ENCODE data around the gene SYNE1. TPM values are rescaled to one million over a fixed set of nuclear protein-coding genes. Genes with fewer than 3 reads are reported as not detected.

Gene SYNE1
- total RNA-seq, 4 donors from 2014 or later: 29.1 to 51.5 (median 45.6) TPM

- H3K27ac ChIP-seq: no peak overlapping the region
- no peak overlapping the region for H3K4me3 ChIP-seq
- H3K4me1 ChIP-seq: peaks cover 36% of the 10 kb centered on the region in 2 donors
- no peak for TF ChIP-seq POLR2A (IDR thresholded peaks at IDR 0.05)
- TF ChIP-seq CTCF (IDR thresholded peaks at IDR 0.05 in 4 of 5, conservative IDR thresholded peaks at IDR 0.05 in 1 of 5): no peak
- in situ Hi-C loops (cut with MboI; ENCODE audit: low sequenced_read_pairs in 4 of 4): loop anchor here (25.0 kb wide), 3 partner anchors 488 to 813 kb away; no protein-coding TSS in a partner anchor
- ATAC-seq (no peak), DNase-seq (no peak)
- intact Hi-C loops (cut with DNase I; ENCODE audit: low total_unique reads): no loop called here
- peaks cover 0 to 20% of the 10 kb centered on the region in 2 donors for H3K36me3 ChIP-seq
- H3K27me3 ChIP-seq: no peaks in the 10 kb centered on the region
- no peaks in the 10 kb centered on the region for H3K9me3 ChIP-seq
Measured at GRCh38 chr6:152250127-152250526, 387.0 kb downstream of the SYNE1 start.

GRCh38 chr6:152248980-152249379 is 388.2 kb downstream of the SYNE1 start:
- no peak for DNase-seq
- Histone ChIP-seq H3K9me3 (no peaks in the 10 kb centered on the region), H3K4me1 (peaks cover 37 to 38% of the 10 kb centered on the region in 2 donors), H3K4me3 (no peak overlapping the region), H3K27me3 (no peaks in the 10 kb centered on the region), H3K27ac (peak overlapping the region in 3 of 4 donors; percentile 13 to 45 (median 17)), H3K36me3 (peaks cover 0 to 11% of the 10 kb centered on the region in 2 donors)
- intact Hi-C loops (cut with DNase I; ENCODE audit: low total_unique reads): no loop called here
- in situ Hi-C loops (cut with MboI; ENCODE audit: low sequenced_read_pairs in 4 of 4): no loop called here
- no peak for ATAC-seq
- TF ChIP-seq CTCF (IDR thresholded peaks at IDR 0.05 in 4 of 5, conservative IDR thresholded peaks at IDR 0.05 in 1 of 5): no peak
- no peak for TF ChIP-seq POLR2A (IDR thresholded peaks at IDR 0.05)

- in situ Hi-C loops (cut with MboI; ENCODE audit: low sequenced_read_pairs in 4 of 4) (no loop called here), intact Hi-C loops (cut with DNase I; ENCODE audit: low total_unique reads) (loop anchor here (2.0 kb wide), 1 partner anchor 14 kb away; no protein-coding TSS in a partner anchor)
- no peak for DNase-seq
- Histone ChIP-seq H3K27me3 (no peaks in the 10 kb centered on the region), H3K4me3 (peak overlapping the region in 3 of 4 donors; percentile 8 to 23 (median 17)), H3K4me1 (peaks cover 37 to 38% of the 10 kb centered on the region in 2 donors), H3K36me3 (peaks cover 0 to 6% of the 10 kb centered on the region in 2 donors), H3K9me3 (no peaks in the 10 kb centered on the region), H3K27ac (peak overlapping the region; percentile 62 to 78 (median 75))
- ATAC-seq: peak; percentile 92 to 97
- TF ChIP-seq POLR2A (IDR thresholded peaks at IDR 0.05) (no peak), CTCF (IDR thresholded peaks at IDR 0.05 in 4 of 5, conservative IDR thresholded peaks at IDR 0.05 in 1 of 5) (no peak)
Measured at GRCh38 chr6:152246554-152247337, 390.4 kb downstream of the SYNE1 start.

GRCh38 chr6:152244998-152245630 is 392.0 kb downstream of the SYNE1 start:
- intact Hi-C loops (cut with DNase I; ENCODE audit: low total_unique reads): no loop called here
- H3K27me3 ChIP-seq: no peaks in the 10 kb centered on the region
- no peak for TF ChIP-seq CTCF (IDR thresholded peaks at IDR 0.05 in 4 of 5, conservative IDR thresholded peaks at IDR 0.05 in 1 of 5)
- TF ChIP-seq POLR2A (IDR thresholded peaks at IDR 0.05): no peak
- no peak for ATAC-seq
- H3K4me3 ChIP-seq: no peak overlapping the region
- peak overlapping the region; percentile 11 to 78 (median 75) for H3K27ac ChIP-seq
- H3K9me3 ChIP-seq: no peaks in the 10 kb centered on the region
- in situ Hi-C loops (cut with MboI; ENCODE audit: low sequenced_read_pairs in 4 of 4): no loop called here
- H3K4me1 ChIP-seq: peaks cover 37 to 38% of the 10 kb centered on the region in 2 donors
- peaks cover 2 to 21% of the 10 kb centered on the region in 2 donors for H3K36me3 ChIP-seq
- no peak for DNase-seq
